Measurements from ENCODE around the gene IYD. TPM values are rescaled to one million over a fixed set of nuclear protein-coding genes. Genes with fewer than 3 reads are reported as not detected.
A peak's percentile ranks its signal among the peaks of the same experiment; 100 is the strongest.

The IYD gene
- total and polyA plus RNA-seq, 11 donors = 0.12 TPM; not detected in 10

DNA sequence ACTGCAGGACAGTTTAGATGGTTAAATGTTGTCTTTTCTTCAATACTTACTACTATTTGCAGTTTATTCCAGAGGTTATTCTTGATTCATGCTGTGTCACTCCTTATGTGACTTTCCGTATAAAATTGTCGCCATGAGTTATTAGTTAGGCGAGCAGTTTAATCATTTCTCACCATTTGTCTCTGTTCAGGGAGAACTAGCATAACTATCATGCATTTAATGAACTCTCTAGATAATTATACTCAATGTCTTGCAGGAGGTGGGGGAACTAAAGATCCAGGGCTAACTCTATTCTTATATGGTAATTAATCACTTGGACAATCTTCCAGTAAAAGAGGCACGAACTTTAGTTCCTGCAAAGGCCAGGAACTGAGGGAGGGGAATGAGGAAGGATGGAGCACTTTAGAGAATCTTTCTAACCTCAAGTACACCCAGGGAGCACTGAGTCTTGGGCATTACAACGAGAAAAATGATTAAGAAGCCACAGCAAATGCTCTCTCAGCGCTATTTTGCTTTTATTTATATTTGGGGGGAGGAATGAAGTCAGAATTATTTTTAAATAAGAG, 58.3 kb downstream of the IYD start:
- H3K9me3 ChIP-seq = no peaks in the 10 kb centered on the region
- H3K4me3 ChIP-seq = no peak overlapping the region
- DNase-seq (no peak), ATAC-seq (no peak)
- no peaks in the 10 kb centered on the region for H3K27me3 ChIP-seq
- no peak for TF ChIP-seq POLR2A (IDR thresholded peaks at IDR 0.05)
- H3K4me1 ChIP-seq = no peaks in the 10 kb centered on the region
- no peak overlapping the region for H3K27ac ChIP-seq
- intact Hi-C loops (cut with DNase I) = loop anchor here in 5 of 10 donors (5.0 to 10.0 kb wide), 4 partner anchors 110 to 258 kb away; no protein-coding TSS in a partner anchor
- no peaks in the 10 kb centered on the region for H3K36me3 ChIP-seq
- WGBS, 4 donors = 75 to 83% (median 80%) methylated on average over 6 of the region's 6 CpGs

DNA sequence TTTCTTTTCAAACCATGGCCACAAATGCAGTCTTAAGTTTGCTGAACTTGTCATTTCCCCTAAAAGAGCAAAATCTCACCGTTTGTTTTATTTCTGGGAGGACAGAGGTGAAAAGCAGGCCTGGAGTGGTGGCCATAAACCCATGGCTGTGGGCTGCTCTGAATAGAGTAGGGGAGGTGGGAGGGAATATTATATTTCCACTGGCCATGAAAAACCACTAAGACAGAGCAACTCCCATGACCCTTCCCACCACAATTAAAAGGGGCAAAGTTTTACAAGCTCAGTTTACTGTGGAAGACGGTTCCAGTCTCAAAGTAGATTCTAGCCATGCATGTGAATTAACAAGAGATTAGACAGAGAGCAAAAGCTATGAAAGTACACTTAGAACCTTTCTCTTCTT, 59.0 kb downstream of the IYD start:
- no peak for TF ChIP-seq POLR2A (IDR thresholded peaks at IDR 0.05)
- TF ChIP-seq, protein P1, sequence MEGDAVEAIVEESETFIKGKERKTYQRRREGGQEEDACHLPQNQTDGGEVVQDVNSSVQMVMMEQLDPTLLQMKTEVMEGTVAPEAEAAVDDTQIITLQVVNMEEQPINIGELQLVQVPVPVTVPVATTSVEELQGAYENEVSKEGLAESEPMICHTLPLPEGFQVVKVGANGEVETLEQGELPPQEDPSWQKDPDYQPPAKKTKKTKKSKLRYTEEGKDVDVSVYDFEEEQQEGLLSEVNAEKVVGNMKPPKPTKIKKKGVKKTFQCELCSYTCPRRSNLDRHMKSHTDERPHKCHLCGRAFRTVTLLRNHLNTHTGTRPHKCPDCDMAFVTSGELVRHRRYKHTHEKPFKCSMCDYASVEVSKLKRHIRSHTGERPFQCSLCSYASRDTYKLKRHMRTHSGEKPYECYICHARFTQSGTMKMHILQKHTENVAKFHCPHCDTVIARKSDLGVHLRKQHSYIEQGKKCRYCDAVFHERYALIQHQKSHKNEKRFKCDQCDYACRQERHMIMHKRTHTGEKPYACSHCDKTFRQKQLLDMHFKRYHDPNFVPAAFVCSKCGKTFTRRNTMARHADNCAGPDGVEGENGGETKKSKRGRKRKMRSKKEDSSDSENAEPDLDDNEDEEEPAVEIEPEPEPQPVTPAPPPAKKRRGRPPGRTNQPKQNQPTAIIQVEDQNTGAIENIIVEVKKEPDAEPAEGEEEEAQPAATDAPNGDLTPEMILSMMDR (IDR thresholded peaks at IDR 0.05) = no peak
- Histone ChIP-seq H3K27me3 (no peaks in the 10 kb centered on the region), H3K9me3 (no peaks in the 10 kb centered on the region), H3K4me3 (no peak overlapping the region), H3K4me1 (no peaks in the 10 kb centered on the region), H3K27ac (no peak overlapping the region), H3K36me3 (no peaks in the 10 kb centered on the region)
- ATAC-seq (no peak), DNase-seq (no peak)
- intact Hi-C loops (cut with DNase I) = loop anchor here in 5 of 10 donors (5.0 to 10.0 kb wide), 4 partner anchors 109 to 257 kb away; no protein-coding TSS in a partner anchor
- WGBS, 4 donors = 90 to 98% (median 95%) methylated on average over 2 of the region's 2 CpGs

DNA sequence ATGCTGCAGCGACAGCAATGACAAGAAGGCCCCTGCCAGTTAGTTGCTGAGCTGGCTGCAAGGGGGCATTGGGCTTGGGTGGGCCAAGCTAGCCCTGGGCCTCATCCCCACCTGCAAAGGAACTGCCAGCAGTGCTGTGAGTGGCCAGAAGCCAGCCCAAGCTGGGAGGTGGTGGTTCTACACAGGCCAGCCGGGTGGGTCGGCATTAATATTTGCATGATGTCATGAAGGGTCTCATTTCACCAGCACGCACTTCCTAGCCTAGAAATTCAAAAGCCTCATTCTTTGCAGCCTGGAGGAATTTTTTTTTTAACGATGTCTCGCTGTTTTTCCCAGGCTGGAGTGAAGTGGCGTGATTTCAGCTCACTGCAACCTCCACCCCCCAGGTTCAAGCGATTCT, 62.0 kb downstream of the IYD start:
- intact Hi-C loops (cut with DNase I) = no loop called here
- Histone ChIP-seq H3K4me3 (no peak overlapping the region), H3K27me3 (no peaks in the 10 kb centered on the region), H3K9me3 (no peaks in the 10 kb centered on the region), H3K4me1 (no peaks in the 10 kb centered on the region), H3K36me3 (no peaks in the 10 kb centered on the region), H3K27ac (no peak overlapping the region)
- 90 to 95% (median 92%) methylated on average over 8 of the region's 8 CpGs for WGBS, 4 donors
- no peak for DNase-seq
- no peak for ATAC-seq
- TF ChIP-seq, protein P1 (IDR thresholded peaks at IDR 0.05) = no peak
- no peak for TF ChIP-seq POLR2A (IDR thresholded peaks at IDR 0.05)

DNA sequence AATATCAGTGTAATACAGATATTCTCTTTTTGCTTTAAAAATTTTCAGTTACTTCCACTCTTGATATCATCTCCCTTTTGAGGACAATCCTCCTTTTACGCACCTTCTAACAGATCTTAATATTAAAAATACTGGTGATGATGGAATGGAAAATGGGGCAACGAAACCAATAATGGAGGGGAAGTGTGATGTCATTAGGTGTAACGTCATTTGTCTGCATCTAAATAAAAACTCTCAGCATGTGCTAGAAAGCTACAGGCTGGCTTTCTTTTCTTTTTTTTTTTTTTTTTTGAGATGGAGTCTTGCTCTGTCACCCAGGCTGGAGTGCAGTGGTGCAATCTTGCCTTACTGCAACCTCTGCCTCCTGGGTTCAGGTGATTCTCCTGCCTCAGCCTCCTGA, 66.5 kb downstream of the IYD start:
- 85 to 93% (median 90%) methylated on average over 3 of the region's 3 CpGs for WGBS, 4 donors
- ATAC-seq (no peak), DNase-seq (no peak)
- H3K27ac ChIP-seq = no peak overlapping the region
- no peaks in the 10 kb centered on the region for H3K36me3 ChIP-seq
- no peak for TF ChIP-seq POLR2A (IDR thresholded peaks at IDR 0.05)
- TF ChIP-seq, protein P1 (IDR thresholded peaks at IDR 0.05) = no peak
- intact Hi-C loops (cut with DNase I) = no loop called here
- H3K9me3 ChIP-seq = peaks cover 0 to 10% (median 0%) of the 10 kb centered on the region in 12 donors
- peaks cover 0 to 4% (median 0%) of the 10 kb centered on the region in 12 donors for H3K4me1 ChIP-seq
- no peak overlapping the region for H3K4me3 ChIP-seq
- no peaks in the 10 kb centered on the region for H3K27me3 ChIP-seq

DNA sequence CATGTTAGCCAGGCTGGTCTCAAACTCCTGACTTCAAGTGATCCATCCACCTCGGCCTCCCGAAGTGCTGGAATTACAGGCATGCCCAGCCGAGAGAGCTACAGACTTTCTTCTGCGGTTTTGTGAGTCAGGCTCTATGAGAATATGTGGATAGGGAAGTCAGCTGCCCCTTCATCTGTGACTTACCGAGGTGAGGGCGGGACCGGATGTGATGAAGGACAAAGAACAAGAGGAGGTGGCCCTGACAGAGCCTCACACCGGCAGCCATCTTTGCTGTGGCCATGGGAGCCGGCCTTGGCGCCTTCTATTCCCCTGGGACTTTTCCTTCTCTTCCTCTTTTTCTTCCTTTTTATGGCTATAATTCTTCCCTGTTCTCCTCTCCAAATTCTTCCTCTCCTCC, 67.0 kb downstream of the IYD start:
- DNase-seq (no peak), ATAC-seq (peak in 1 of 4 donors; percentile 63)
- WGBS, 4 donors = 67 to 77% (median 73%) methylated on average over 10 of the region's 10 CpGs
- no peak overlapping the region for H3K4me3 ChIP-seq
- no peaks in the 10 kb centered on the region for H3K27me3 ChIP-seq
- intact Hi-C loops (cut with DNase I) = no loop called here
- H3K36me3 ChIP-seq = no peaks in the 10 kb centered on the region
- peaks cover 0 to 4% (median 0%) of the 10 kb centered on the region in 12 donors for H3K4me1 ChIP-seq
- no peak for TF ChIP-seq POLR2A (IDR thresholded peaks at IDR 0.05)
- TF ChIP-seq, protein P1 (IDR thresholded peaks at IDR 0.05) = no peak
- H3K9me3 ChIP-seq = peaks cover 0 to 11% (median 0%) of the 10 kb centered on the region in 12 donors
- no peak overlapping the region for H3K27ac ChIP-seq
